Measurements from ENCODE around the gene TANGO6. TPM values are rescaled to one million over a fixed set of nuclear protein-coding genes. Genes with fewer than 3 reads are reported as not detected.

Gene TANGO6
- total RNA-seq, 1 donor, result 22.4 TPM

DNA sequence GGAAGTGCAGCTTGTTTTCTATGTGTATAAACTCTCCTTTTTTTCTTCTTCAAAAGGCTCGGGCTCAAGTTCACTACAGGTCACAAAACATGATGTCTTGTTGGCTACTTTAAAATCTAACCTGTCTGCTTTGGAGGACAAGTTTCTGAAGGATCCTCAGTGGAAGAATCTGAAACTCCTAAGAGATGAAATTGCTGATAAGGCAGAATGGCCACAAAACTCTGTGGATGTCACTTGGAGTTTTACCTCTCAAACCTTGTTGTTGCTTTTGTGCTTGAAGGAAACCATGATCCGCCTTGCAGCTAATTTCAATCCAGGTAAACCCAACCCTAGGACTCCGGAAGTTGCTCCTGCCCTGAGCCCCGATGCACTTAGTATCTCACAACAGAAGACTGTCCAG is 16.5 kb downstream of the TANGO6 start:
- no peak for DNase-seq (ENCODE audit: low read depth)
- TF ChIP-seq, protein P1, sequence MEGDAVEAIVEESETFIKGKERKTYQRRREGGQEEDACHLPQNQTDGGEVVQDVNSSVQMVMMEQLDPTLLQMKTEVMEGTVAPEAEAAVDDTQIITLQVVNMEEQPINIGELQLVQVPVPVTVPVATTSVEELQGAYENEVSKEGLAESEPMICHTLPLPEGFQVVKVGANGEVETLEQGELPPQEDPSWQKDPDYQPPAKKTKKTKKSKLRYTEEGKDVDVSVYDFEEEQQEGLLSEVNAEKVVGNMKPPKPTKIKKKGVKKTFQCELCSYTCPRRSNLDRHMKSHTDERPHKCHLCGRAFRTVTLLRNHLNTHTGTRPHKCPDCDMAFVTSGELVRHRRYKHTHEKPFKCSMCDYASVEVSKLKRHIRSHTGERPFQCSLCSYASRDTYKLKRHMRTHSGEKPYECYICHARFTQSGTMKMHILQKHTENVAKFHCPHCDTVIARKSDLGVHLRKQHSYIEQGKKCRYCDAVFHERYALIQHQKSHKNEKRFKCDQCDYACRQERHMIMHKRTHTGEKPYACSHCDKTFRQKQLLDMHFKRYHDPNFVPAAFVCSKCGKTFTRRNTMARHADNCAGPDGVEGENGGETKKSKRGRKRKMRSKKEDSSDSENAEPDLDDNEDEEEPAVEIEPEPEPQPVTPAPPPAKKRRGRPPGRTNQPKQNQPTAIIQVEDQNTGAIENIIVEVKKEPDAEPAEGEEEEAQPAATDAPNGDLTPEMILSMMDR (IDR thresholded peaks at IDR 0.05; ENCODE audit: insufficient read depth, low read length), result no peak
- no peak overlapping the region for H3K4me3 ChIP-seq (ENCODE audit: low read depth, low read length)

DNA sequence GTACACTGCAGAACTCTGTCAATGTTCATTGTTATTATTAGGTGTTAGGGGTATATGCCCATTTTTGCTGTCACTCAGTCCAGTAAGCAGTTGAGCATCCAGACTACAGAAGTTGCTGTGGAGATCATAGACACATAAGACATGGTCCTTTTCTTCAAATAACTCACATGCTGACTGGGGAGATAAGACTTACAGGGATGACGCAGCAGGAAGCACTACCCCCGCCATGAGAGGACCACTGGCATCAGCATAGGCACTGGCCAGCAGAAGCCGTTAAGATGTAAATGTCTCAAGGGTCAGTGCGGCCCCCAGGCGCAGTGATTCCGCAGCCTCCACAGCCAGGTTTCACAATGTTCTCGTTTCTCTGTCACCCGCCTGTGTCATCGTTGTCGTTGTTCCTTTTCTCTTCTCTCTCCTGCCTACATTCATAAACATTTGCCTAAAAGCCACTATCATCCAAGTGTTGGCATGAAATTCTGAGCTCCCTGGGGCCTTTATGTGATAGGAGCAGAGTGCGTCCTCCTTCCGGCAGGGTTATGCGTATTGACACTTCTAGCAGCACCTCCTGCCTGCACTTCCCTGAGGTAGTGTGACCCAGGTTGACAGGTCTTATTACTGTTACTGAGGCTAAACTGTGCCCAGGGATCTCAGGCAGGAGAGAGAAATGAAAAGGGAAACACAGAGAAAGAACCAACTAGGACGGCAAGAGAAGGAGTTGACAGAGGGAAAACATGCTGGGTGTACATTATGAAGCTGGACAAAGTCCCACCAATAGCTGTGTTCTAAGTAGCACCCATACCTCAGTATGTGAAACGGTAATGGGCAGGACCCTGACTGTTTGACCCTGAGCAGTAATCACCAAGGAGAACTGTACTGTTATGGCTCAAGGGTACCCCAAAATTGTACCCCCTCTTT is 17.9 kb downstream of the TANGO6 start:
- TF ChIP-seq, protein P1 (IDR thresholded peaks at IDR 0.05; ENCODE audit: insufficient read depth, low read length), result no peak
- H3K4me3 ChIP-seq (ENCODE audit: low read depth, low read length), result no peak overlapping the region
- DNase-seq (ENCODE audit: low read depth), result no peak

DNA sequence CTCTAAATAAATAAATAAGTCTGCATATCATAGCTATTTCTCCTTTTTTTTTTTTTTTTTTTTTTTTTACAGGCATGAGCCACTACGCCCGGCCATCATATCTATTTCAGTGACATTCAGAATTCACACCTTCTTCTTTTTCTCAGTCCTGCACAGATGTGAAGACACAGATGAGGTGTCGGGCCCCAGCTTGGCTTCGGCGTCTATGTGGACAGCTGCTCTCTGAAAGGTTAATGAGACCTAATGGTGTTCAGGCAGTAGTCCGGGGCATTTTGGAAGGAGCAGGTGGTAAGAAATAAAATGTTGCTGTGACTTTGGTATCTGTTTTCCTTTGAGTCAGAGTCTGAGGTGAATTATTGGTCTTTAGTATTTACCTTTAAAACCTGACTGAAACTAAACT is 23.6 kb downstream of the TANGO6 start:
- no peak overlapping the region for H3K4me3 ChIP-seq (ENCODE audit: low read depth, low read length)
- TF ChIP-seq, protein P1 (IDR thresholded peaks at IDR 0.05; ENCODE audit: insufficient read depth, low read length), result no peak
- DNase-seq (ENCODE audit: low read depth), result no peak

DNA sequence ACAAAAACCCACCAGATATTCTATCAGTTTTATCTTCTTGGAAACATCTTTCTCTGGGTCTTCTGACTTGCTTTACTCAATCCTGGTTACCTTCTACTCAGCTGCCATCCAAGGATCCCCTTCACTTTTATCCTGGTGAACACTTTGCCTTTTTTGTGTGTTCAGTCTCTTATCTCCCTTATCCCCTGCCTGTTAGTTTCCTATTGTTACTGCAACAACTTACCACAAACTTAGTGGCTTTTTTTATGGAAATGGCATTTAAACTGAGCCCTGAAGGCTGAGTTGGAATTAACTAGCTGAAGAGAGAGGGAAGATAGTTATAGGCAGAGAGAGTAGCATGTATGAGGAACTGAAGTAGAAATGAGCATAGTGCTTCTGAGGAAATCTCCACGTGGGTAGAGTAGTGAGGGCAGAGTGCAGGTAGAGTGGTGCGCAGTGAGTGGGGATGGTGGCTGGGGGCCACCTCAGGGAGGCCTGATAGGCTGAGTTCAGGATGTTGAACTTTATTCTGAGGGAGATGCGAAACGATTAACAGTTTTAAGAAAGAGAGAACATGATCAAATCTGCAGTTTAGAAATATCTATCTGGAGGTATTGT is 26.3 kb downstream of the TANGO6 start:
- H3K4me3 ChIP-seq (ENCODE audit: low read depth, low read length), result no peak overlapping the region
- no peak for DNase-seq (ENCODE audit: low read depth)
- TF ChIP-seq, protein P1 (IDR thresholded peaks at IDR 0.05; ENCODE audit: insufficient read depth, low read length), result no peak

DNA sequence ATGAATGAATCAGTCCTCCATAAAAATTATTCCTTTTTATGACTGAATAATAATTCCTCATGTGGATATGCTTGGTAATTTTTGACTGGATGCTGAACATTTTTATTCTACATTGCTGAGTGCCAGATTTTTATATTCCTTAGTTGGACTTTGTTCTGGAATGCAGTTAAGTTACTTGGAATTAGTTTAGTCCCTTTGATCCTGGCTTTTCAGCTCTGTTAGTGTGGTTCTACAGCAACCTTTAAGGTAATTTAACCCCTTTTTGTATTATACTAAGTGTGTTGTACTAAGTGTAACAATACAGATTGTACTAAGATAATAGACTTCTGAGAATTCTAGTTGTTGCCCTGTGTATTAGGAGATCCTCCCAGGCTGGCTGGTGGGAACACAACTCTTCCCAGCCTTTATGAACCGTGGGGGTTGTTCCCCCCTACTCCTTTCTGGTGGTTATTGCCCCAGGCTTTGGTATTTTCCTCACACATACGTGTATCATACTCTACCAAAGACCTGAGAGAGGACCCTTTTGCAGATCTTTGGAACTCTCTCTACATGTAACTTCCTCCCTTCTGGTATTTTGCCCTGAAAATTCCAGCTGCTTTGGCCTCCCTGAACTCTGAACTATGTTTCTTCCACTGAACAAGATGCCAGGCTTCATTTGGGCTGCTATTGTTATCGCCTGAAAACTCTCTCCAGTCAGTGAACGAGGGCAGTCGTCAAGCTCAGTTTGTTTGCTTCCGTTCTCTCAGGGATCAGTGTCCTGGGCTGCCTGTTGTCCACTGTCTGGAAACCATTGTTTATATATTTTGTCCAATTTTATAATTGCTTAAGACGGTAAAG is 30.5 kb downstream of the TANGO6 start:
- no peak overlapping the region for H3K4me3 ChIP-seq (ENCODE audit: low read depth, low read length)
- no peak for DNase-seq (ENCODE audit: low read depth)
- TF ChIP-seq, protein P1 (IDR thresholded peaks at IDR 0.05; ENCODE audit: insufficient read depth, low read length), result no peak

DNA sequence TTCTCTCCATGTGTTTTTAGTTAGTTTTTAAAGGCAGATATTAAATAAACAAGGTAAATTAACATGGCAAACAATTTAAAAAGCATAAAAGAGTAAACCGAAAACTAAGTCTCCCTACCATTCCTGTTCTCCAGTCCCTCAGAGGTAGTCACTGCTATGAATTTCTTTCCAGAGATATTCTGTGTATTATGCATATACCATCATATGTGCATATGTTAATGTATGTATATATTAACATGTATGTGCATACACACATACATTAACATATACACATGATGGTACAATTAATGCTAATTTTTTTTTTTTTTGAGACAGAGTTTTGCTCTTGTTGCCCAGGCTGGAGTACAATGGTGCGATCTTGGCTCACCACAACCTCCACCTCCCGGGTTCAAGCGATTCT is 32.5 kb downstream of the TANGO6 start:
- no peak overlapping the region for H3K4me3 ChIP-seq (ENCODE audit: low read depth, low read length)
- no peak for DNase-seq (ENCODE audit: low read depth)
- TF ChIP-seq, protein P1 (IDR thresholded peaks at IDR 0.05; ENCODE audit: insufficient read depth, low read length), result no peak
